Thyroid gland (tissue), 4 donors: ENCODE measurements around the gene AMMECR1L. TPM values are rescaled to one million over a fixed set of nuclear protein-coding genes. Genes with fewer than 3 reads are reported as not detected.

Source experiments
- DNase-seq, 2 donors: peaks; one replicate each; pipeline ENCODE4 v3.0.0-alpha.2; 2019
- H3K27ac ChIP-seq, 3 donors: fragments of 200-600 bp; sonication (generic); 1 replicate in 2 of 3; 2 replicates in 1 of 3; pipeline ENCODE4 v1.5.1; 2016 to 2019; ENCODE audit warnings: mild to moderate bottlenecking in 1 of 3, moderate library complexity in 1 of 3
- H3K27me3 ChIP-seq: fragments of 200-600 bp; sonication (generic); one replicate; pipeline ENCODE4 v1.5.1; 2019
- H3K36me3 ChIP-seq, 2 donors: fragments of 200-600 bp; sonication (generic); one replicate each; pipeline ENCODE4 v1.5.1; 2016 to 2019
- H3K4me1 ChIP-seq, 2 donors: fragments of 200-600 bp; sonication (generic); one replicate each; pipeline ENCODE4 v1.5.1; 2017 to 2019
- H3K4me3 ChIP-seq, 3 donors: fragments of 200-600 bp; sonication (generic); replicated peaks in 1 of 3; 1 replicate in 2 of 3; 2 replicates in 1 of 3; pipeline ENCODE4 v1.5.1; 2016; ENCODE audit warnings: mild to moderate bottlenecking in 1 of 3
- H3K9me3 ChIP-seq: fragments of 200-600 bp; sonication (generic); one replicate; pipeline ENCODE4 v1.5.1; 2017
- POLR2A ChIP-seq, 2 donors: fragments of 450-650 bp; IDR thresholded peaks; one replicate each; pipeline ENCODE4 v1.6.1; 2017; ENCODE audit warnings: antibody characterized with exemption in 2 of 2, mild to moderate bottlenecking in 2 of 2, moderate library complexity in 1 of 2
- WGBS, 2 donors: methylation state at CpG; one replicate each; pipeline ENCODE4 v1.1.5; 2017; 5-methylcytosine and 5-hydroxymethylcytosine counted together
- intact Hi-C: fragments of 100-400 bp; cut with DNase I; formaldehyde crosslinking; loops from one replicate; pipeline ENCODE4 v1.15.1; 2023
- total RNA-seq, 4 donors: library from RNA; depleted of rRNA; stranded (reverse); fragments of >200 nt; gene quantifications; one replicate each; pipeline ENCODE4 v1.2.3, GENCODE V29; 2016
- TF ChIP-seq, protein P1 (sequence below), 6 experiments: fragments of 200-600 bp in 3 of 6; fragments of 450-650 bp in 3 of 6; sonication (generic) in 3 of 6; IDR thresholded peaks; one replicate each; pipeline ENCODE4 v1.5.1; 2016 to 2019; ENCODE audit warnings: antibody characterized with exemption in 6 of 6, mild to moderate bottlenecking in 2 of 6, inconsistent platforms in 1 of 6, moderate library complexity in 1 of 6

AMMECR1L gene
- total RNA-seq, 4 donors from 2014 or later, result 10.3 to 13.4 (median 11.5) TPM

DNA sequence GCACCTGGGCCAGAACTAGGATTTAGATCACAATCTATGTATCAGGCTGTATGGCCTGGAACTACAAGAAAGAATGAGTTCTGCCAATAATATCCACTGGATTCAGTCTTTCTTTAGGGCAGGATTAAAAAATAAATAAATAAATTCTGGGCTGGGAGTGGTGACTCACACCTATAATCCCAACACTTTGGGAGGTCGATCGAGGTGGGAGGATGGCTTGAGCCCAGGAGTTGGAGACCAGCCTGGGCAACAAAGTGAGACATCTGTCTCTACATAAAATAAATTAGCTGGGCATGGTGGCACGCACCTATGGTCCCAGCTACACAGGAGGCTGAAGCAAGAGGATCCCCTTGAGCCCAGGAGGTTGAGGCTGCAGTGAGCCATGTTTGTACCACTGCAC, 8.1 kb downstream of the AMMECR1L start:
- H3K27ac ChIP-seq, result no peak overlapping the region
- H3K4me3 ChIP-seq, result no peak overlapping the region
- DNase-seq, result no peak
- no peaks in the 10 kb centered on the region for H3K9me3 ChIP-seq
- 89 to 100% methylated on average over 3 of the region's 3 CpGs for WGBS, 2 donors
- intact Hi-C loops, result loop anchor here (10.0 kb wide), 1 partner anchor 77 kb away; no protein-coding TSS in a partner anchor
- TF ChIP-seq, protein P1, sequence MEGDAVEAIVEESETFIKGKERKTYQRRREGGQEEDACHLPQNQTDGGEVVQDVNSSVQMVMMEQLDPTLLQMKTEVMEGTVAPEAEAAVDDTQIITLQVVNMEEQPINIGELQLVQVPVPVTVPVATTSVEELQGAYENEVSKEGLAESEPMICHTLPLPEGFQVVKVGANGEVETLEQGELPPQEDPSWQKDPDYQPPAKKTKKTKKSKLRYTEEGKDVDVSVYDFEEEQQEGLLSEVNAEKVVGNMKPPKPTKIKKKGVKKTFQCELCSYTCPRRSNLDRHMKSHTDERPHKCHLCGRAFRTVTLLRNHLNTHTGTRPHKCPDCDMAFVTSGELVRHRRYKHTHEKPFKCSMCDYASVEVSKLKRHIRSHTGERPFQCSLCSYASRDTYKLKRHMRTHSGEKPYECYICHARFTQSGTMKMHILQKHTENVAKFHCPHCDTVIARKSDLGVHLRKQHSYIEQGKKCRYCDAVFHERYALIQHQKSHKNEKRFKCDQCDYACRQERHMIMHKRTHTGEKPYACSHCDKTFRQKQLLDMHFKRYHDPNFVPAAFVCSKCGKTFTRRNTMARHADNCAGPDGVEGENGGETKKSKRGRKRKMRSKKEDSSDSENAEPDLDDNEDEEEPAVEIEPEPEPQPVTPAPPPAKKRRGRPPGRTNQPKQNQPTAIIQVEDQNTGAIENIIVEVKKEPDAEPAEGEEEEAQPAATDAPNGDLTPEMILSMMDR (IDR thresholded peaks at IDR 0.05), result no peak
- no peak for TF ChIP-seq POLR2A (IDR thresholded peaks at IDR 0.05)
- H3K36me3 ChIP-seq, result peaks cover 0 to 13% of the 10 kb centered on the region in 2 donors
- H3K4me1 ChIP-seq, result no peaks in the 10 kb centered on the region
- H3K27me3 ChIP-seq, result no peaks in the 10 kb centered on the region

GRCh38 chr2:127877136-127877535, 8.6 kb downstream of the AMMECR1L start:
- WGBS, 2 donors, result 96 to 98% methylated on average over 2 of the region's 2 CpGs
- Histone ChIP-seq H3K9me3 (no peaks in the 10 kb centered on the region), H3K4me3 (no peak overlapping the region), H3K27me3 (no peaks in the 10 kb centered on the region), H3K27ac (no peak overlapping the region), H3K36me3 (peaks cover 2 to 14% of the 10 kb centered on the region in 2 donors), H3K4me1 (no peaks in the 10 kb centered on the region)
- TF ChIP-seq POLR2A (IDR thresholded peaks at IDR 0.05), result no peak
- TF ChIP-seq, protein P1 (IDR thresholded peaks at IDR 0.05), result no peak
- intact Hi-C loops, result loop anchor here (10.0 kb wide), 1 partner anchor 78 kb away; no protein-coding TSS in a partner anchor
- DNase-seq, result no peak

GRCh38 chr2:127874378-127875269, 11.1 kb downstream of the AMMECR1L start:
- Histone ChIP-seq H3K4me1 (no peaks in the 10 kb centered on the region), H3K36me3 (peaks cover 8 to 26% of the 10 kb centered on the region in 2 donors), H3K27ac (no peak overlapping the region), H3K4me3 (no peak overlapping the region), H3K27me3 (no peaks in the 10 kb centered on the region), H3K9me3 (no peaks in the 10 kb centered on the region)
- no peak for TF ChIP-seq POLR2A (IDR thresholded peaks at IDR 0.05)
- TF ChIP-seq, protein P1 (IDR thresholded peaks at IDR 0.05), result no peak
- 80 to 87% methylated on average over 7 of the region's 7 CpGs for WGBS, 2 donors
- intact Hi-C loops, result loop anchor here (10.0 kb wide), 1 partner anchor 80 kb away; no protein-coding TSS in a partner anchor
- no peak for DNase-seq

- WGBS, 2 donors, result 74 to 88% methylated on average over 14 of the region's 14 CpGs
Measured at GRCh38 chr2:127873707-127874303, 12.0 kb downstream of the AMMECR1L start.

More at GRCh38 chr2:127873707-127874303, 12.0 kb downstream of the AMMECR1L start:
- Histone ChIP-seq H3K9me3 (no peaks in the 10 kb centered on the region), H3K4me3 (no peak overlapping the region), H3K27me3 (no peaks in the 10 kb centered on the region), H3K4me1 (no peaks in the 10 kb centered on the region), H3K27ac (no peak overlapping the region), H3K36me3 (peaks cover 15 to 27% of the 10 kb centered on the region in 2 donors)
- intact Hi-C loops, result loop anchor here (10.0 kb wide), 1 partner anchor 81 kb away; no protein-coding TSS in a partner anchor
- no peak for DNase-seq
- TF ChIP-seq POLR2A (IDR thresholded peaks at IDR 0.05), result no peak
- TF ChIP-seq, protein P1 (IDR thresholded peaks at IDR 0.05), result no peak
